ENCODE results near the gene MACROD2. TPM values are rescaled to one million over a fixed set of nuclear protein-coding genes. Genes with fewer than 3 reads are reported as not detected.

Gene MACROD2
- total RNA-seq, 1 experiment from 2014 or later, result 0.24 TPM

DNA sequence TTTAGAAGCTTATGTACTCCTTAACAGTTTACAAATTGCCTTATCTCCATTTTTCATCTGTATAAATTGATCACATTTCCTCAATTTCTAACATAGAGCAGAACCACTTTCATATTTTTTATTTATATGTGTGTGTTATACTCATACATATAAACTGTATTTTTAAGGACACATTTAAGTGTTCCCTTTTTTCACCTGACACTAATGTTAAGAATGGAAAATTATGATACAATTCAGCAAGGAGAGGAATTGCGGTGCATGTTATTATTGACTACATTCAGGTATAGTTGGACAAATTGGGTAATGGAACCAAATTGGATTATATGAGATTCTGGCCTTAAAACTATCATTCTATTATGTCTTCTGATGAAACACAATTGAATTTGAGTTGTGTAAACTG, 821.2 kb downstream of the MACROD2 start:
- no peak for DNase-seq (ENCODE audit: low read depth)

- DNase-seq (ENCODE audit: low read depth), result no peak
Measured at GRCh38 chr20:14817101-14817500, 821.8 kb downstream of the MACROD2 start.

GRCh38 chr20:14820771-14821170, 825.5 kb downstream of the MACROD2 start:
- no peak for DNase-seq (ENCODE audit: low read depth)

GRCh38 chr20:14821251-14821650, 825.9 kb downstream of the MACROD2 start:
- no peak for DNase-seq (ENCODE audit: low read depth)

GRCh38 chr20:14824996-14825395, 829.7 kb downstream of the MACROD2 start:
- no peak for DNase-seq (ENCODE audit: low read depth)

DNA sequence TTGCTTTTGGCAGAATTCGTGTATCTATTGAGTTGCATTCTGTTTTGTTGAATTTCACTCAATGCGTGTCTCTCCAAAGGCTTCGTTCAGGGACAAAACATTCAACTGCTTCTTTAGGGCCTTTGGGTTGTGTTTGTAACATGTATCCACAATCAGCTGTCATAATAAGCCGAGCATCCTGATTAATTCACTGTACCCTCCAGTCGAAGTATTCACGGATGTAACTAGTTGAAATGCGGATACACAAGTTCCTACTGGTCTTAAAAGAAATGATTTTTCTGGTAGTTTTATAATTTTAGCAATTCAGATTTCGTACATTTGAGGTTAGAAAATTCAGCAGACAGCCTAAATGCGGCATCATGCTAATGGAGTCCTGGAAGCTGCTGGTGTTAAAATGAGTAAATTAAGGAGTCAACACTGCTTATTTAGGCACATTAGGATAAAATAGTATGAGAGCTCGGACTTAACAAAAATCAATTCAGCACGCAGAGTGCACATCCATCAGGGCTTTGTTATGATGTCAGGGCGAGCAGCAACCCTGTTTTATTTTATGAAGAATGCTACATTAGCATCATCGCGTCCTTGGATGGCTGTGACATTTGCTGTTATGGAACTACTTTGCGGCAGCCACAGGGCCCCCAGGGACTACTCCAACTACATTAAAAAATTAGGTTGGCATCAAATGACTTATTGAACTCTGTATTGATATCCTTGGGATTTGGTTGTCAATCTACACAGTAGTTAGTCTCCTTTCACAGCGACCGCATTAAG, 831.4 kb downstream of the MACROD2 start:
- DNase-seq (ENCODE audit: low read depth), result no peak

DNA sequence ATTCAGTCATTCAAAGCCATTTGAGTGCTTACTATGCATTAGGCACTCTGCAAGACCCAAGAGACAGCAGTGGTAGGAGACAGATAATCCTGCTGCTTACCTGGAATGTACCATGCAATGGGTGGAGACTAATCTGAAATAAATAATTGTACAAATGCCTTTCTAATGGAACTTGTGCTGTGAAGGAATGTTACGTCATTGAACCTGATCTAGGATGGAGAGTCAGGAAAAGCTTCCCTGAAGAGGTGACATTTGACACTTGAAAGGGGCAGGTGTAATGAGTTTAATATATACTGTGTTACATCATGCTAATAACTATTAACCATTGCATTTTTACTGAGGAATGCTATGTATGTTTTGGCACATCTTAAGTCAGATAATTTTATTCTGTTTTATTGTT, 833.1 kb downstream of the MACROD2 start:
- no peak for DNase-seq (ENCODE audit: low read depth)

- no peak for DNase-seq (ENCODE audit: low read depth)
Measured at GRCh38 chr20:14829906-14830305, 834.6 kb downstream of the MACROD2 start.

- DNase-seq (ENCODE audit: low read depth), result no peak
Measured at GRCh38 chr20:14830466-14830865, 835.1 kb downstream of the MACROD2 start.

DNA sequence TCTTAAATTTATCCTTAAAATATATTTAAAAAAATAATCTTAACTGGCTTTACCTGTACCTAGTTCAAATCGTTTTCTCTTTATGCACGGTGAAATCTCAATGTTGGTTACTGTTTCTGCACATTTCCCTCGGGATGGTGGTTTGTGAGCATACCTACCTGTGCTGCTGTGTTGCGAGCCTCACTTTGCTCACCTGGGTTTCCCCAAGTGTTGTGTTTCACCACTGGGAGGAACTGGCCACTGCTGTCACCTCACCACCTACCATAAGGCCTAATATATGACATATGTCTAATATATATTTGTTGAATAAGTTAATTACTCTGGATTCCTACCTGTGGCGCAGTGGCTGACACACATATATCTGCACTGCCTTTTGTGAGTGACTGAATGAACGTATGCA, 835.6 kb downstream of the MACROD2 start:
- DNase-seq (ENCODE audit: low read depth), result no peak

GRCh38 chr20:14832630-14833029, 837.3 kb downstream of the MACROD2 start:
- no peak for DNase-seq (ENCODE audit: low read depth)

- peak; percentile 14 for DNase-seq (ENCODE audit: low read depth)
Measured at GRCh38 chr20:14838663-14839628, 843.6 kb downstream of the MACROD2 start.

DNA sequence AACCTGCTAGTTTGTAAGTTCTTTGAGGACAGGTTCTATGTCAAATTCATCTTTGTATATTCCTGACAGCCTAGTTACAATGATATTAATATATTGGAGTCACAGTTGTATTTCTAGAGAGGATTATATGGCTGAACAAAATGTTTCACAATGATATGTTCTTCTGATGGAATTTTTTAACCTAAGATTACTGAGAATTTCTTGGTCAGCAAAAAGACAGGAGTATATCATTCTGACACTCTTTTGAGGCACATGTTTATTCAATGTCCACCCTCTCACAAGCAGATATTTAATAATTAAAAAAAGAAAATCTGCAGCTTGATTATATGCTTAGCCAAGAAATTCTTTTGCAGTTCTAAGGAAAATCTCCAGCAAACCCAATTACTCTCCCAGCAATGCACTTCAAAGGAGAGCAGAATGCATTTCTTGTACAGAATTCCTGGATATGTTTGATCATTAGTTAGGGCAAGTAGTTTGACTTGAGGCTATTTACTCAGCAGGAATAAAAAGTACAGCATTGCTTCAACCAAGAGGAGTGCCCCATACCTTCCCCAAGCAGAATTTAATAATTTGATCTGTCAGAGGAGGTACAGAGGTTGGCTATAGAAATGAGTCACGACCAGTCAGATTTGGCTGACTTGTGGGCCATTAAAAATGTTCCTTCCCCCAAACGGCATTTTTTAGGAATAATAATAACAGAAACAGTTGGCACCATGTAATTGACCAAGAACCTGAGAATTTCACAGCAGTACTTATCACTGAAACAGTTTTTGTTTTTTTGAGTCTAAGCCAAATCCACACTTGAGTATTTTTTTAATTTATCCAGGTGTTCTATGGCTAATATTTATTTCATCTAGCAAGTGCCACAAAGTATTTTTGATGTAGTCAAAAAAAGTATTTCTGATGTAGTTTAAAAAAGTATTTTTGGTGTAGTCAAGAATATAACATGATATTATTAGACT, 850.2 kb downstream of the MACROD2 start:
- DNase-seq (ENCODE audit: low read depth), result no peak

- no peak for DNase-seq (ENCODE audit: low read depth)
Measured at GRCh38 chr20:14848806-14849205, 853.5 kb downstream of the MACROD2 start.

DNA sequence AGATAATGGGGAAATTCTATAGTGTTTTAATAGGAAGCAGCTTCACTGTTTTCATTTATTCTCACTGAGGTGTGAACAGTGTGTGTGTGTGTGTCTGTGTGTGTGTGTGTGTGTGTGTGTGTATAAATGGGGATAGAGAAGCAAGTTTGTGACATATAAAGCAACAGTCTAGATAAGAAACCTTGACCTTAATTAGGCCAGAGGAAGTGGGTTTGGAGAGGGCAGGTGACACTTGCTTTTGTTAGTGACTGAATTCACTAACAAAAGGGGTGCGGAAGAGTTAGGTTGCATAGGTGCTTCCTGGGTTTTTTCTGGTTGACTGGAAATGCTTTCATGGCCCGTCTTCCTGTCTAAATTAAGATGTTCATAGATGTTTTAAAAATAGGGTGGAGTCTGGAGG, 857.8 kb downstream of the MACROD2 start:
- DNase-seq (ENCODE audit: low read depth), result no peak

DNA sequence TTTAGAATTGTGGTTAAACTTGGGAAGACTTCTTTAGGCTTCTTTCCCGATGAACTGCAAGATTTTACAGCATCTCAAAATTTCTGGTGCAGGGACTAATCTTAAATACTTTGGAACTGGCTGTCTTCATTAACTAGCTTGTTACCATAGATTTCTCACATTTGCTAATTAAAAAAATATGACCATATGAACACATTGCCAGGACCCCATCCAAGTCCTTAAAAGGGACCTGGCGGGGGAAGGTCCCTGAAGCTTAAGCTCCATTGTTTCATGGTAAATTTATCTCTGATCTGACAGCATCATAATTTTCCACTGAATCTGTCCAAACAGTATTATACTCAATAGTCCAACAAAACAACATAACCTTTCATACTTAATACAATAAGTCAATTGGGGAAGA, 859.9 kb downstream of the MACROD2 start:
- no peak for DNase-seq (ENCODE audit: low read depth)

- DNase-seq (ENCODE audit: low read depth), result no peak
Measured at GRCh38 chr20:14859627-14860026, 864.3 kb downstream of the MACROD2 start.

- DNase-seq (ENCODE audit: low read depth), result no peak
Measured at GRCh38 chr20:14860410-14860814, 865.1 kb downstream of the MACROD2 start.

- no peak for DNase-seq (ENCODE audit: low read depth)
Measured at GRCh38 chr20:14861028-14861699, 865.8 kb downstream of the MACROD2 start.

- DNase-seq (ENCODE audit: low read depth), result no peak
Measured at GRCh38 chr20:14865169-14865568, 869.9 kb downstream of the MACROD2 start.

DNA sequence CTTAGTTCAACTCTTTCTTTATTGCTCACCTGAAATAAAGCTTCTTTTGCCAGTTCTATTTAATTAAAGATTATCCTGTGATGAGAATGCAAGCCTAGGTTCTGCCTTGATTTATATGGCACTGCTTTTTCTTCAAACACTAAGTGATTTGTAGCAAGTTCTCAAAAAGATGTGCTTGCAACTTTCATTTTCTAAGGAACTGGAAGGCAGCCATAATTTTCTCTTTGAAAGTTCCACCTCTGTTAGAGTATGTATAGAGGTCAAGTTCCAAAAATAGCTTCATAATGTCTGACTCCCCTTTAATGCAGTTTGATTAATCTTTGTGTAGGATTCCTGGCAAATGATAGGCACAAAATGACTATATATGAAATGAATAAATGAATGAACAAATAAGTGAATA, 870.4 kb downstream of the MACROD2 start:
- DNase-seq (ENCODE audit: low read depth), result no peak

All from RPMI7951 (cell line).